Measurements from ENCODE around the gene RBFOX1. TPM values are rescaled to one million over a fixed set of nuclear protein-coding genes. Genes with fewer than 3 reads are reported as not detected.

RBFOX1 gene
- total RNA-seq, 1 experiment from 2014 or later, result not detected

GRCh38 chr16:7471268-7471667, 138.6 kb downstream of the RBFOX1 start:
- Histone ChIP-seq H3K27me3 (ENCODE audit: insufficient read depth, low read length) (no peaks in the 10 kb centered on the region), H2AFZ (ENCODE audit: low read depth, low read length, poor library complexity, severe bottlenecking) (no peak overlapping the region), H3K27ac (ENCODE audit: low read depth, low read length) (no peak overlapping the region), H3K4me2 (ENCODE audit: low read length) (no peak overlapping the region), H4K20me1 (ENCODE audit: insufficient read depth) (no peaks in the 10 kb centered on the region), H3K4me3 (replicated peaks in 1 of 2; ENCODE audit: low read depth in 1 of 2, low read length in 2 of 2) (no peak overlapping the region), H3K9me2 (ENCODE audit: insufficient read depth) (no peaks in the 10 kb centered on the region), H3K9me3 (ENCODE audit: control insufficient read depth in 1 of 2, insufficient read depth in 1 of 2, low read depth in 1 of 2, low read length in 2 of 2) (peaks cover 5 to 19% of the 10 kb centered on the region in 2 experiments; a peak in 2 of 4 replicates), H3K79me2 (ENCODE audit: insufficient read depth, low read length) (no peaks in the 10 kb centered on the region), H3K36me3 (ENCODE audit: control insufficient read depth in 1 of 2, insufficient read depth in 2 of 2, low read length in 2 of 2) (no peaks in the 10 kb centered on the region), H3K9ac (ENCODE audit: low read length) (no peak overlapping the region), H3K4me1 (ENCODE audit: control insufficient read depth in 1 of 2, insufficient read depth in 2 of 2, low read length in 2 of 2) (no peaks in the 10 kb centered on the region)
- no peak for DNase-seq (ENCODE audit: low read depth, low spot score)
- TF ChIP-seq ZBTB33 (IDR thresholded peaks at IDR 0.05; ENCODE audit: extremely low read depth, insufficient replicate concordance, low read length) (no peak), CTCF (IDR thresholded peaks at IDR 0.05 in 2 of 3, conservative IDR thresholded peaks at IDR 0.05 in 1 of 3; ENCODE audit: borderline replicate concordance in 1 of 3, insufficient read depth in 1 of 3, low read depth in 2 of 3, low read length in 2 of 3) (no peak), SRF (IDR thresholded peaks at IDR 0.05; ENCODE audit: low read depth) (no peak), ATF3 (IDR thresholded peaks at IDR 0.05) (no peak), POLR2A (IDR thresholded peaks at IDR 0.05; ENCODE audit: borderline replicate concordance, extremely low read depth, insufficient read depth, insufficient read length) (no peak), REST (IDR thresholded peaks at IDR 0.05; ENCODE audit: low read depth) (no peak), EZH2phosphoT487 (IDR thresholded peaks at IDR 0.05; ENCODE audit: borderline replicate concordance) (no peak), EZH2 (IDR thresholded peaks at IDR 0.05) (no peak), EGR1 (IDR thresholded peaks at IDR 0.05; ENCODE audit: low read depth) (no peak), ZNF274 (IDR thresholded peaks at IDR 0.05; ENCODE audit: low read depth, low read length) (no peak), TCF7L2 (IDR thresholded peaks at IDR 0.05; ENCODE audit: borderline replicate concordance, extremely low read depth, insufficient read depth, insufficient read length) (no peak), FOSL1 (IDR thresholded peaks at IDR 0.05; ENCODE audit: low read depth) (no peak), RAD21 (IDR thresholded peaks at IDR 0.05; ENCODE audit: low read depth) (no peak), CEBPB (IDR thresholded peaks at IDR 0.05; ENCODE audit: low read depth) (no peak), YY1 (IDR thresholded peaks at IDR 0.05; ENCODE audit: extremely low read depth, insufficient replicate concordance, low read depth, low read length) (no peak), POLR2AphosphoS5 (IDR thresholded peaks at IDR 0.05; ENCODE audit: low read depth, low read length) (no peak), ZFX (IDR thresholded peaks at IDR 0.05) (no peak)
- no peak for ATAC-seq
- CTCF ChIA-PET, result no interaction called here
- POLR2A ChIA-PET, result no interaction called here
- intact Hi-C loops (cut with micrococcal nuclease), result no loop called here
- RAD21 ChIA-PET (ENCODE audit: low non-redundant PET in 1 of 2, low total read pairs in 2 of 2, uncharacterized antibody in 2 of 2, unreplicated experiment in 2 of 2), result no interaction called here
- BruUV-seq (replicated peaks), result no TSS peak
